ENCODE measurements around the gene ADCY5.
"Not testable (repeated sequence)": the region's sequence is repeated elsewhere in the genome, so short reads cannot be mapped to it uniquely, and the experiment has no call there.

ADCY5 gene

GRCh38 chr3:123448536-123449101 is at the start of gene ADCY5:
ADCY5 (minus strand) TSS chr3:123449090; CDS start chr3:123448545, 545 bp downstream.
- no peak for DNase-seq

GRCh38 chr3:123493912-123494311 is 45.0 kb upstream of the ADCY5 start:
- DNase-seq = no peak

- DNase-seq = no peak
These were observed 43.2 kb upstream of the ADCY5 start for GRCh38 chr3:123491966-123492587.

GRCh38 chr3:123489400-123490004 is 40.6 kb upstream of the ADCY5 start:
- DNase-seq = no peak

- DNase-seq = no peak
These were observed 39.9 kb upstream of the ADCY5 start for GRCh38 chr3:123488645-123489347.

- not testable (repeated sequence) for DNase-seq
These were observed 38.2 kb upstream of the ADCY5 start for GRCh38 chr3:123487063-123487462.

- DNase-seq = no peak
These were observed 37.6 kb upstream of the ADCY5 start for GRCh38 chr3:123486460-123486859.

GRCh38 chr3:123485551-123485950 is 36.7 kb upstream of the ADCY5 start:
- no peak for DNase-seq

- DNase-seq = no peak
These were observed 34.3 kb upstream of the ADCY5 start for GRCh38 chr3:123483146-123483545.

- DNase-seq = no peak
These were observed 33.0 kb upstream of the ADCY5 start for GRCh38 chr3:123481722-123482457.

- DNase-seq = no peak
These were observed 32.2 kb upstream of the ADCY5 start for GRCh38 chr3:123481071-123481470.

GRCh38 chr3:123480428-123480827 is 31.5 kb upstream of the ADCY5 start:
- no peak for DNase-seq

GRCh38 chr3:123479891-123480290 is 31.0 kb upstream of the ADCY5 start:
- DNase-seq = no peak

- DNase-seq = no peak
These were observed 29.4 kb upstream of the ADCY5 start for GRCh38 chr3:123478314-123478713.

- no peak for DNase-seq
These were observed 28.3 kb upstream of the ADCY5 start for GRCh38 chr3:123476967-123477750.

GRCh38 chr3:123475786-123476185 is 26.9 kb upstream of the ADCY5 start:
- DNase-seq = no peak

- no peak for DNase-seq
These were observed 22.2 kb upstream of the ADCY5 start for GRCh38 chr3:123471106-123471505.

GRCh38 chr3:123469323-123469995 is 20.6 kb upstream of the ADCY5 start:
- no peak for DNase-seq

- DNase-seq = no peak
These were observed 18.2 kb upstream of the ADCY5 start for GRCh38 chr3:123467046-123467445.

- DNase-seq = no peak
These were observed 15.3 kb upstream of the ADCY5 start for GRCh38 chr3:123464211-123464610.

GRCh38 chr3:123459862-123460261 is 11.0 kb upstream of the ADCY5 start:
- DNase-seq = no peak

- no peak for DNase-seq
These were observed 9.4 kb upstream of the ADCY5 start for GRCh38 chr3:123458255-123458654.

Measured in GOT3 (cell line).